Sigmoid colon (tissue), 7 donors: ENCODE data around the gene TTBK2. TPM values are rescaled to one million over a fixed set of nuclear protein-coding genes. Genes with fewer than 3 reads are reported as not detected.

Source experiments
- DNase-seq: peaks from one replicate; pipeline ENCODE4 v3.0.0-alpha.2; 2019
- H3K27ac ChIP-seq, 4 donors: fragments of 200-600 bp; sonication (generic); one replicate each; pipeline ENCODE4 v1.5.1; 2016 to 2019; ENCODE audit warnings: mild to moderate bottlenecking in 1 of 4
- H3K27me3 ChIP-seq, 3 donors: fragments of 200-600 bp; sonication (generic); one replicate each; pipeline ENCODE4 v1.5.1; 2019; ENCODE audit warnings: mild to moderate bottlenecking in 1 of 3
- H3K36me3 ChIP-seq, 4 donors: fragments of 200-600 bp; sonication (generic); one replicate each; pipeline ENCODE4 v1.5.1; 2016 to 2019
- H3K4me1 ChIP-seq, 4 donors: fragments of 200-600 bp; sonication (generic); one replicate each; pipeline ENCODE4 v1.5.1; 2017 to 2019
- H3K4me3 ChIP-seq, 4 donors: fragments of 200-600 bp; sonication (generic); one replicate each; pipeline ENCODE4 v1.5.1; 2017 to 2019; ENCODE audit warnings: mild to moderate bottlenecking in 2 of 4, moderate library complexity in 1 of 4
- H3K9me3 ChIP-seq, 4 donors: fragments of 200-600 bp in 3 of 4; sonication (generic) in 3 of 4; one replicate each; pipeline versions ENCODE4 v1.5.1 to v1.6.1; 2013 to 2019
- CTCF ChIP-seq, 4 experiments: fragments of 450-650 bp in 3 of 4; fragments of 200-600 bp in 1 of 4; IDR thresholded peaks; one replicate each; pipeline ENCODE4 v1.5.1; 2016 to 2019; ENCODE audit warnings: antibody characterized with exemption in 4 of 4, mild to moderate bottlenecking in 3 of 4, moderate library complexity in 2 of 4
- EP300 ChIP-seq, 4 donors: sonication (generic); formaldehyde crosslinking; IDR thresholded peaks; one replicate each; pipeline ENCODE4 v1.6.1; 2017; ENCODE audit warnings: antibody characterized with exemption in 4 of 4
- POLR2A ChIP-seq, 2 donors: fragments of 450-650 bp; IDR thresholded peaks; one replicate each; pipeline ENCODE4 v1.6.1; 2016; ENCODE audit warnings: antibody characterized with exemption in 2 of 2, mild to moderate bottlenecking in 2 of 2, moderate library complexity in 2 of 2
- POLR2AphosphoS5 ChIP-seq, 4 donors: sonication (generic); formaldehyde crosslinking; IDR thresholded peaks; one replicate each; pipeline ENCODE4 v1.6.1; 2017; ENCODE audit warnings: antibody characterized with exemption in 4 of 4
- WGBS, 2 donors: extraction: QIAGEN DNeasy Blood & Tissue Kit; methylation state at CpG; one replicate each; pipeline ENCODE4 v1.1.7; 2013; 5-methylcytosine and 5-hydroxymethylcytosine counted together
- intact Hi-C: fragments of 100-400 bp; cut with DNase I; formaldehyde crosslinking; loops from one replicate; pipeline ENCODE4 v1.15.1; 2023
- polyA plus RNA-seq, 3 donors: library from polyadenylated mRNA; stranded (reverse); fragments of 200-250 nt; gene quantifications; one replicate each; pipeline ENCODE4 v1.2.3, GENCODE V29; 2013
- total RNA-seq, 4 donors: library from RNA; depleted of rRNA; stranded (reverse); fragments of >200 nt; gene quantifications; one replicate each; pipeline ENCODE4 v1.1.0, GENCODE V29; 2016
- donor health status: healthy with polysubstance abuse.
- donor health status: Bipolar disorder and iron deficiency.
- donor health status: healthy.

Gene TTBK2
- total and polyA plus RNA-seq, 7 donors, result 1.2 to 24.8 (median 16.8) TPM

GRCh38 chr15:42736178-42736792 is 184.3 kb downstream of the TTBK2 start:
- H3K27me3 ChIP-seq, result no peaks in the 10 kb centered on the region
- peaks cover 7 to 33% (median 12%) of the 10 kb centered on the region in 4 donors for H3K36me3 ChIP-seq
- peak overlapping the region; percentile 62 to 96 (median 86) for H3K4me3 ChIP-seq
- TF ChIP-seq POLR2AphosphoS5 (IDR thresholded peaks at IDR 0.05) (peak in 1 of 4 donors; percentile 4), CTCF (IDR thresholded peaks at IDR 0.05) (no peak), EP300 (IDR thresholded peaks at IDR 0.05) (no peak), POLR2A (IDR thresholded peaks at IDR 0.05) (no peak)
- intact Hi-C loops, result loop anchor here (2.0 to 10.0 kb wide), 2 partner anchors 187 to 369 kb away; partner anchors contain the start of gene UBR1
- H3K4me1 ChIP-seq, result peaks cover 0 to 23% (median 21%) of the 10 kb centered on the region in 4 donors
- no peaks in the 10 kb centered on the region for H3K9me3 ChIP-seq
- peak; percentile 64 for DNase-seq
- H3K27ac ChIP-seq, result peak overlapping the region; percentile 90 to 95 (median 92)
- 2 to 3% methylated on average over 55 of the region's 55 CpGs for WGBS, 2 donors

- Histone ChIP-seq H3K9me3 (no peaks in the 10 kb centered on the region), H3K27me3 (no peaks in the 10 kb centered on the region), H3K27ac (peak overlapping the region; percentile 6 to 95 (median 91)), H3K4me1 (peaks cover 0 to 23% (median 21%) of the 10 kb centered on the region in 4 donors), H3K4me3 (peak overlapping the region; percentile 62 to 96 (median 86)), H3K36me3 (peaks cover 7 to 40% (median 14%) of the 10 kb centered on the region in 4 donors)
- DNase-seq, result peak; percentile 62
- intact Hi-C loops, result loop anchor here (2.0 to 10.0 kb wide), 2 partner anchors 187 to 369 kb away; partner anchors contain the start of gene UBR1
- no peak for TF ChIP-seq EP300 (IDR thresholded peaks at IDR 0.05)
- TF ChIP-seq POLR2A (IDR thresholded peaks at IDR 0.05), result no peak
- TF ChIP-seq CTCF (IDR thresholded peaks at IDR 0.05), result no peak
- no peak for TF ChIP-seq POLR2AphosphoS5 (IDR thresholded peaks at IDR 0.05)
- WGBS, 2 donors, result 90 to 91% methylated on average over 19 of the region's 19 CpGs
Observed at GRCh38 chr15:42735382-42736165, 185.0 kb downstream of the TTBK2 start.

GRCh38 chr15:42734076-42734672 is 186.4 kb downstream of the TTBK2 start:
- no peaks in the 10 kb centered on the region for H3K9me3 ChIP-seq
- peaks cover 0 to 23% (median 21%) of the 10 kb centered on the region in 4 donors for H3K4me1 ChIP-seq
- no peak for DNase-seq
- peaks cover 10 to 55% (median 21%) of the 10 kb centered on the region in 4 donors for H3K36me3 ChIP-seq
- H3K4me3 ChIP-seq, result no peak overlapping the region
- no peak overlapping the region for H3K27ac ChIP-seq
- whole genome bisulfite sequencing, 2 donors, result 94 to 96% methylated on average over 6 of the region's 6 CpGs
- intact Hi-C loops, result loop anchor here (10.0 kb wide), 1 partner anchor 371 kb away; the partner anchor contains the start of gene UBR1
- H3K27me3 ChIP-seq, result no peaks in the 10 kb centered on the region
- TF ChIP-seq POLR2AphosphoS5 (IDR thresholded peaks at IDR 0.05) (no peak), EP300 (IDR thresholded peaks at IDR 0.05) (no peak), CTCF (IDR thresholded peaks at IDR 0.05) (no peak), POLR2A (IDR thresholded peaks at IDR 0.05) (no peak)

GRCh38 chr15:42733027-42733426 is 187.6 kb downstream of the TTBK2 start:
- Histone ChIP-seq H3K4me1 (peaks cover 0 to 23% (median 21%) of the 10 kb centered on the region in 4 donors), H3K4me3 (no peak overlapping the region), H3K27ac (no peak overlapping the region), H3K9me3 (no peaks in the 10 kb centered on the region), H3K27me3 (no peaks in the 10 kb centered on the region), H3K36me3 (peaks cover 10 to 66% (median 28%) of the 10 kb centered on the region in 4 donors)
- 94 to 96% methylated on average over 11 of the region's 11 CpGs for WGBS, 2 donors
- peak; percentile 42 for DNase-seq
- TF ChIP-seq POLR2AphosphoS5 (IDR thresholded peaks at IDR 0.05), result no peak
- intact Hi-C loops, result loop anchor here (10.0 kb wide), 1 partner anchor 372 kb away; the partner anchor contains the start of gene UBR1
